ENCODE data around the gene OTOF. TPM values are rescaled to one million over a fixed set of nuclear protein-coding genes. Genes with fewer than 3 reads are reported as not detected.

OTOF gene
- total RNA-seq = under 1 TPM; 0.10 to 0.60 (median 0.18) TPM

DNA sequence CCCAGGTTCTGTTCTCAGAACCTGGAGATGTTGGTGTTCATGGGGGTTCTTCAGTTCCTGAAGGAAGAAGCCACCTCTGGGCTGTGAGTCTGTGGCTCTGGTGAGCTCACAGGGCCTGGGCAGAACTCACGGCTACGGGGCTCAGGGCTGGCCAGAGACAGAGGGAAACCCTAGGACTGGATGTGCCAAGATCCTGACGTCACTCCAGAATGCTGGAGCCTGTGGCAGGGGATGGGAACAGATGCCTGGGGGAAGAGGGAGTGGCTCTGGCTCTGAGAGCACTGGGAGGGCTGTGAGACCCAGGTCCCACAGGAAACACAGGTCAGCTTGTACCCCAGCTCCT lies at the start of gene OTOF:
TSS of gene OTOF (minus strand) at position 214 of the 343 bp plus-strand sequence.
- H3K4me1 Mint-ChIP-seq (ENCODE audit: low read depth) = peaks cover 4% of the 10 kb centered on the region
- DNase-seq (no peak), ATAC-seq (no peak)
- H3K4me3 Mint-ChIP-seq = peak within 1 kb of the TSS; percentile 56
- no peaks in the 10 kb centered on the region for H3K9me3 Mint-ChIP-seq
- H3K27me3 Mint-ChIP-seq (ENCODE audit: low read depth) = peaks cover 4% of the 10 kb centered on the region
- H3K36me3 Mint-ChIP-seq (ENCODE audit: insufficient read depth) = no peaks in the 10 kb centered on the region

DNA sequence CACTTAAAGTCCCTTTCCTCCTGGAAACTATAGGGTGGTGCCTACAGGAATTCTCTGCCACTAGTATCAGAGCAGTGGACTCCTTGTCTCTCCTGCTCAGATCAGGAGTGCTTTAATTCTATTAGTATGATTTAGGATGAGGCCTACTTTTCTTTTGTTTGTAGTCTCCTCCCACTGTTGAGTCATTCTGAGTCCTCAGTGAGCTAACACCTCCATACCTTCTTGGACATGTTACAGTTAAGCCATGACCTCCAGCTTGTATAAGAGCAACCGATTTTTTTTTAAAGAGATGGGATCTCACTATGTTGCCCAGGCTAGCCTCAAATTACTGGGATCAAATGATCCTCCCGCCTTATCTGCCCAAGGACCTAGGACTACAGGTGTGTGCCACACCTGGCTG lies 48.7 kb upstream of the OTOF start:
- ATAC-seq = no peak
- Mint-ChIP-seq H3K4me1 (ENCODE audit: low read depth) (no peaks in the 10 kb centered on the region), H3K36me3 (ENCODE audit: insufficient read depth) (no peaks in the 10 kb centered on the region), H3K4me3 (no peak overlapping the region), H3K9me3 (no peaks in the 10 kb centered on the region), H3K27me3 (ENCODE audit: low read depth) (peaks cover 5% of the 10 kb centered on the region)
- no peak for DNase-seq

DNA sequence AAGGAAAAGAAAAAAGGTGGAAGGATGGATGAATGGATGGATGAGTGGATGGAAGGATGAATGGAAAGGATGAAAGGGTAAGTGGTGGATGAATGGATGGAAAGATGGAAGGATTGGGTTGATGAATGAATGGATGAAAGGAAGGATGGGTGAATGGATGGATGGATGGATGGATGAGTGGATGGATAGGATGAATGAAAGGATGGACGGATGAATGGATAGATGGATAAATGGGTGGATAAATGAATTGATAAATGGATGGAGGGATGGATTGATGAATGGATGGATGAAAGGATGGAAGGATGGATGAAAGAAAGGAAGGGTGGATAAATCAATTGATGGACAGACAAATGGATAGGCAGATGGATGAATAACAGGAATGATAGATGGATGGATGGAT lies 48.2 kb upstream of the OTOF start:
- H3K4me1 Mint-ChIP-seq (ENCODE audit: low read depth) = no peaks in the 10 kb centered on the region
- no peak overlapping the region for H3K4me3 Mint-ChIP-seq
- no peaks in the 10 kb centered on the region for H3K36me3 Mint-ChIP-seq (ENCODE audit: insufficient read depth)
- peaks cover 7% of the 10 kb centered on the region for H3K27me3 Mint-ChIP-seq (ENCODE audit: low read depth)
- no peak for DNase-seq
- H3K9me3 Mint-ChIP-seq = no peaks in the 10 kb centered on the region
- ATAC-seq = no peak

DNA sequence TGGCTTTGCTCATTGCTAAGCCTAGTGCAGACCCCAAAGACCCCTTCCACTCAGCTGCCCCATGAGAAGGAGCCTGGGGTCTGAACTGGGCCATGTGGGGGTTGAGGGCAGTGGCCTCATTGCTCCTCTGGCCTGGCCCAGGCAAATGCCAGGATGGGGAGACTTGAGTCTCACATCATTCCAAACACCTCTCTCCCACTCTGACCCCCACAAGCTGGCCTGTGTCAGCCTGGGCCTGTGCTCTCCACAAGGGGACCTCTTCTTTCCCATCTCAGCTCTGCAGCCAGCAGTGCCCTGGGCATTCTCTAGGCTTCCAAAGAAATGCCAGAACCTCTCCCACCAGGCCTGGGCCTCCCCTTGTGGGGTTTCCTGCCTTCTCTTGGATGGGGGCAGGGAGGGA lies 45.8 kb upstream of the OTOF start:
- Mint-ChIP-seq H3K4me3 (no peak overlapping the region), H3K9me3 (no peaks in the 10 kb centered on the region), H3K4me1 (ENCODE audit: low read depth) (peaks cover 15% of the 10 kb centered on the region), H3K27me3 (ENCODE audit: low read depth) (peaks cover 7% of the 10 kb centered on the region), H3K36me3 (ENCODE audit: insufficient read depth) (no peaks in the 10 kb centered on the region)
- ATAC-seq (no peak), DNase-seq (no peak)

DNA sequence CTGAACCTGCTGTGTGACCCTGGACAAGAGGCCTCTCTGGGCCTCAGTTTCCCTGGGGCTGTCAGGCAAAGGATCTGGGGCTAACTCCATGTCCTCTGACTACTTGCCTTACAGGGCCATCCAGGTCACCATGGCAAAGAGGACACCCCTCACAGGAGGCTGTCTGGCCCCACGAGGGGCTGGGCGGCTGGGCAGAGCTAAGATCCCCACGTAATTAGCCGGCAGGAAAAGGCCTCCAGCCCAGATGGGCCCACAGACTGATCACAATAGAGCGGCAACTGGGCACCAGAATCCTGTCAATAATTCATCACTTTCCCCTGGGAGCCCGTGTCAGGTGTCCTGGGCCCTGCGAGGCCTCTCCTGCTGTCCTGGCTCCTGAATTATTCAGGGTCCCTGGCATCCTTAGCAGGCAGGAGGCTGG lies 44.8 kb upstream of the OTOF start:
- Mint-ChIP-seq H3K27me3 (ENCODE audit: low read depth) (peaks cover 7% of the 10 kb centered on the region), H3K36me3 (ENCODE audit: insufficient read depth) (no peaks in the 10 kb centered on the region), H3K4me3 (no peak overlapping the region), H3K4me1 (ENCODE audit: low read depth) (peaks cover 15% of the 10 kb centered on the region), H3K9me3 (no peaks in the 10 kb centered on the region)
- ATAC-seq (no peak), DNase-seq (no peak)

DNA sequence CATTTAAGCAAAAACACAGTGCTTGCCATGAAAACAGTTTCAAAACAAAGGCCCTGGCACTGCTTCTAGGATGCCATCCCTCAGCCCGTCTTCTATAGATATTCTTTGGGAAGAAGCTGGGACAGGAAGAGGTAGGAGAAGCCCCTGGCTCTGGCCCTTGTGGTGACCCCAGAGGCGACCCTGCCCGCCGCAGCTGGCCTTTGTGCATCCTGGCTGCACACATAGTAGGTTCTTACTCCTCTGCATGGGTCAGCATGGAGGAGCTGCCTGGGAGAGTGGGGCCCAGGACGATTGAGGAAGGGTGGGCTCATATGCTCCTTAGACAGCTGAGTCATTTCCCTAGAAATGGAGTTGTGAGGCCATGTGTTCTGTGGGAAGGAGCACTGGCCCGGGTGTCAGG lies 44.4 kb upstream of the OTOF start:
- DNase-seq (no peak), ATAC-seq (no peak)
- Mint-ChIP-seq H3K27me3 (ENCODE audit: low read depth) (peaks cover 7% of the 10 kb centered on the region), H3K36me3 (ENCODE audit: insufficient read depth) (no peaks in the 10 kb centered on the region), H3K4me3 (no peak overlapping the region), H3K9me3 (no peaks in the 10 kb centered on the region), H3K4me1 (ENCODE audit: low read depth) (peaks cover 15% of the 10 kb centered on the region)

DNA sequence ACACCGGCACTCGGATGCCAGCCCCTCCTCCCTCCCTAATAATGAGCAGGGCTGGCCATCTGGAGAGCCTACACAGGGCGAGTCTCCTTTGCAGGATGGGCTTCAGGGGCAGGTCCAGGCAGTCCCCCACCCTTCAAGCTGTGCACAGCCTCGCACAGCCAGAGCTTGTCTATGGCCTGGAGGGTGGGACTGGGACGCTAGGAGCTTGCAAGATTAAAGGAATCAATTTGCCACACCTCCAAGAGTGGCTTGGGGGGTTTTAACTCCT lies 43.9 kb upstream of the OTOF start:
- peaks cover 7% of the 10 kb centered on the region for H3K27me3 Mint-ChIP-seq (ENCODE audit: low read depth)
- H3K9me3 Mint-ChIP-seq = no peaks in the 10 kb centered on the region
- ATAC-seq (no peak), DNase-seq (no peak)
- no peaks in the 10 kb centered on the region for H3K36me3 Mint-ChIP-seq (ENCODE audit: insufficient read depth)
- H3K4me3 Mint-ChIP-seq = no peak overlapping the region
- peaks cover 15% of the 10 kb centered on the region for H3K4me1 Mint-ChIP-seq (ENCODE audit: low read depth)

DNA sequence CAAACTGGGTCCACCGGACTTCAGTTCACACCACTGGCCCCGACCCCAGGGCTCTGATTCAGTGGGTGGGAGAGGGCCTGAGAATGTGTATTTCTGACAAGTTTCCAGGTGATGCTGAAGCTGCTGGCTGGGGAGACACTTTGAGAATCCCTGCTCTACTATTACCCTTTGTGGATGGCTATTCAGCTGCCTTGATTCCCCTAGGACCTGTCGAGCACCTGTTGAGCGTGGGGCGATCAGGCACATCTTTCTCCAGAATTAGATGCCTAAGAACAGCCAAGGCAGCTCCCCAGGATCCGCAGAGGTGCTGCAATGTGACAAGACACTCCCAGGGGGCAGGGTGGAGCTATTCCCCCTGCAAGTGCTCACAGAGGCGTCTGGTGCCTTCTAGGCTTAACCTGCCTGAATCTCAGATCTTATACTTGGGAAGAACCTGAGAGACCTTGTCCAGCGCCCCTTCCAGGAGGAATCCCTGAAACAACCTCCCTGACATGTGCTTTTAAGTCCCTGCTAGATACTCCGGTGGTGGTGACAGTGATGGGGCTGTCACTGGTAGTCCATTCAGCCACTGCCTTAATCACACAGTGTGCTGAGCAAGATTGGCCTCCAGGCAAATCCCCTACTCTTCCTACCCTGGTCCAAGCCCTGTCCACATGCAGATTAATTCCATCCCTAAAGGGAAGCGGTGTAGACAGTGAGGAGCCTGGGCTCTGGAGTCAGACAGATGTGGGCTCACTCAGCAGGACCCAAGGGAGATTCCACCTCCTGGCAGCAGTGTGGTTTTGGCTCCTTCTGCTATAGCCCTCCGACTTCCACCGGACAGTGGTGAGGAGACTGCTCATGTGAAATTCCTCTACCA lies 43.4 kb upstream of the OTOF start:
- no peaks in the 10 kb centered on the region for H3K36me3 Mint-ChIP-seq (ENCODE audit: insufficient read depth)
- no peak for DNase-seq
- no peak for ATAC-seq
- no peaks in the 10 kb centered on the region for H3K9me3 Mint-ChIP-seq
- peaks cover 7% of the 10 kb centered on the region for H3K27me3 Mint-ChIP-seq (ENCODE audit: low read depth)
- H3K4me1 Mint-ChIP-seq (ENCODE audit: low read depth) = peaks cover 15% of the 10 kb centered on the region
- no peak overlapping the region for H3K4me3 Mint-ChIP-seq

DNA sequence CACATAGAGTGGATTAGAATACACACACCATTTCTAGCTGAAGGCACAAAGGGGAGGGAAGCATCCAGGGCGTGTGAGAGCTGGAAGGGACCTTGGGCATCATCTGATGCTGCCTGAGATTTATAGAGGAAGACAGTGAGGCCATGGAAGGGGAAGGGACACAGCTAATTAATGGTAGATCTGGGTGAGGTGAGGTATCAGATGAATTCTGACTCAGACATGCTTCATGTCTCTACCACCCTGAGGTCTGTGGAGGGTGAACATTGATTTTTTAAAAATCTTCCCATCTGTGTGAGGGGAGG lies 42.2 kb upstream of the OTOF start:
- no peak for ATAC-seq
- Mint-ChIP-seq H3K4me3 (no peak overlapping the region), H3K27me3 (ENCODE audit: low read depth) (peaks cover 7% of the 10 kb centered on the region), H3K36me3 (ENCODE audit: insufficient read depth) (no peaks in the 10 kb centered on the region), H3K4me1 (ENCODE audit: low read depth) (peaks cover 15% of the 10 kb centered on the region), H3K9me3 (no peaks in the 10 kb centered on the region)
- DNase-seq = no peak

DNA sequence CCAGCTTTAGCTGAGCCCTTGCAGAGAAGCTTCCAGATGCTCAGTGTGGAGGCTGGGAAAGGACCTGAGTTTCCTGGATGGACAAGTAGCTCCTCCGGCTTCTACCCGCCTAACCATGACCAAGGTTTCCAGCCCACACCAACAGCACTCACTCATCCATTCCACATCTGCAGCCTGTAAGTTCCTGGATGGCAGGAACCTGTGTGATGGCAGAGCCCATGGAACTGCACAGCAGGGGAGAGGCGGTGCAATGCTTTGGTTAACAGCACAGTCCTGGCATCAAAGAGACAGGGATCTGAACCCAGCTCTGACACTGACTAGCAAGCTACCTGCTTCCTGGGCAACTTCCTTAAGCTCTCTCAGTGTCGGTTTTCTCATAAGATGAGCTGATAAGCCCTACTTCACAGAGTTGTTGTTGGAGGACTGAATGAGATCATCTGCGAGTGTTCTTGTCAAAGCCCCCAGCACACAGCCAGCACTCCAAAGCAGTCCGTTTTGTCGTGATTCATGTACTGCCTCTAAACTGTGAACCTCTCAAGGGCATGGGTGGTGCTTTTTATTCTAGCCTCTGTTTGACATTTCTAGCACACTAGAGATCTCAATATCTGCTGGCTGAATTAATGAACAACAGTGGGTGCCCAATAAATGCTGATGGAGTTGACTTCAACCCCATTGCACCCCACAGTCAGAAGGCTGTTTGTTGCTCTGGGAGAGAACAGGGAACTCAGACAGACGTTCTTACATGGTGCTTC lies 41.6 kb upstream of the OTOF start:
- ATAC-seq (peak; percentile 63 to 78), DNase-seq (no peak)
- Mint-ChIP-seq H3K36me3 (ENCODE audit: insufficient read depth) (no peaks in the 10 kb centered on the region), H3K4me1 (ENCODE audit: low read depth) (peaks cover 15% of the 10 kb centered on the region), H3K27me3 (ENCODE audit: low read depth) (peaks cover 7% of the 10 kb centered on the region), H3K9me3 (no peaks in the 10 kb centered on the region), H3K4me3 (no peak overlapping the region)

DNA sequence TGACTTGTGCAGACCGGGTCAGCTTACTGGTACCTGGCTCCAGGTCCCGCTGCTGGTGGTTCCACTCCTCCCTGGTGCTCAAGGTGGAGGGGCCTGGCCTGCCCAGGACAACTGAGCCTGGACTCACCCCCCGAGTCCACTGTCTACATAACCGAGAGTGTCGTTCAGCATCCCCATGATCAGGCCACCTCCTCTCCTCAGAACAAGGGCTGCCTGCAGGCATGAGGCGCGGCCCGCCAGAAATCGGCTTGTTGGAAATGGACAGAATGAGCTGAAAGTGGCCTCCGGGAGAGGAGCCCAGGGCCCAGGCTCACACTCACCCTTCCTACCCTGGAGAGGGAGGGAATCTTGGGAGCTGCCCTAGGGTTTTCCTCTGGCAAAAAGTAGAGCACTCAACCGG lies 38.9 kb upstream of the OTOF start:
- peaks cover 15% of the 10 kb centered on the region for H3K4me1 Mint-ChIP-seq (ENCODE audit: low read depth)
- no peaks in the 10 kb centered on the region for H3K36me3 Mint-ChIP-seq (ENCODE audit: insufficient read depth)
- DNase-seq (no peak), ATAC-seq (no peak)
- no peaks in the 10 kb centered on the region for H3K9me3 Mint-ChIP-seq
- H3K4me3 Mint-ChIP-seq = no peak overlapping the region
- peaks cover 7% of the 10 kb centered on the region for H3K27me3 Mint-ChIP-seq (ENCODE audit: low read depth)

DNA sequence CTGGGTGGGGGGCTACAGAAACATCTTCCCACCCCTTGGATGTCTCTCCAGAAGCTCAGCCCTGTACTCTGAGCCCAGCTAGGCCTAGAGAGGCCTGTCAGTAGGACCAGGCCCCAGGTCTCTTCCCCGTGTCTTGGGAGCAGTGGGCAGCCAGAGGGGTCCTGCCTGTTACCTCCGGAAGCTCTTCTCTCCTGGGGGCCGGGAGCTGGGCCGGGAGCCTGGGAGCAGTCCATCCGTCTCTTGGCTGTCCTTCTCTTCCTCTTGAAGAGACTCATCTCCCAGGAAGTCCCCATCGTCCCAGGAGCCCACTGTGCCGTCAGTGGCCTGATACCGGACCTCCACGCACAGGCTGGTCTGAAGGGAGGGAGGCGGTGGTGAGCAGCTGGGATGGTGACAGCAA lies 38.3 kb upstream of the OTOF start:
- H3K4me3 Mint-ChIP-seq = no peak overlapping the region
- H3K4me1 Mint-ChIP-seq (ENCODE audit: low read depth) = peaks cover 15% of the 10 kb centered on the region
- no peak for ATAC-seq

DNA sequence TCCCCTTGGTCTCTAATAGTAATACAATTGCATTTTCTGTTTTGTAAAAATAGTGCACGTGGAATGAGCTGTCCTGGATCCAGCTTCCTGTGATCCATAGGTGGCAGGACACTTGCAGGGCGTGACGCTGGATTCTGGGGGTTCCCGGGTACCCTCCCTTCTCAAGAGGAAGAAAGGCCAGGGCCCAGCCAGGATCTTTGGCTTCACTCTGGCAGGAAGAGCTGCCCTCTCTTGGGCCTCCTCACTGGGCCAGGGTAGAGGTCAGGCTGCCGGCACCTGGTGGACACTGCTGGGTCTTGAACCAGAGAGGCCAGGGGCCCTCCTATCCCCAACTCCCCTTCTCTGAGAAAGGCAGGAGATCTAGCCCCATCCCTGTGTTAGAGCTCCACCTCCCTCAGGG lies 37.8 kb upstream of the OTOF start:
- no peak for ATAC-seq
- Mint-ChIP-seq H3K4me3 (no peak overlapping the region), H3K9me3 (no peaks in the 10 kb centered on the region), H3K4me1 (ENCODE audit: low read depth) (peaks cover 15% of the 10 kb centered on the region), H3K27me3 (ENCODE audit: low read depth) (peaks cover 4% of the 10 kb centered on the region), H3K36me3 (ENCODE audit: insufficient read depth) (no peaks in the 10 kb centered on the region)
- DNase-seq = no peak

More for the DNA sequence above, 38.3 kb upstream of the OTOF start:
- DNase-seq = no peak
- Mint-ChIP-seq H3K27me3 (ENCODE audit: low read depth) (peaks cover 4% of the 10 kb centered on the region), H3K9me3 (no peaks in the 10 kb centered on the region), H3K36me3 (ENCODE audit: insufficient read depth) (no peaks in the 10 kb centered on the region)

DNA sequence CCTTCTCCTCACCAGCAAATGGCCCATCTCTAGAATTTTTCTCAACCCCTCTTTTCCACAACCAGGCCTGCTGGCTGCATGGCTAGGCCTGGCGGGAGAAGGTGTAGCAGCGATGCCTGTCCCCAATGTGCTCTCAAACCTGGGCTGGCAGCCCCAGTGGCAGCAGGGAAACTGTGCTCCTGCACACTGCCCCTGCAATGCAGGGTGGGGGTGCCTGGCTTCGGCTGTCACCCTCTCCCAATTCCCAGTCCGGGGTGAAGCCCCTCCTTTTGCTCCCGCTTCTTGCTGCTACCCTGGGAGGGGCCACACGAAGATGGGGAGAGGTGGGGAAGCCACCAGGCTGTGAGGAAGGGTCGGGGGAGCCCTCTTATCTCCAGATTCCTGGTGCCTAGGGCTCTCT lies 36.1 kb upstream of the OTOF start:
- no peak for DNase-seq
- Mint-ChIP-seq H3K36me3 (ENCODE audit: insufficient read depth) (no peaks in the 10 kb centered on the region), H3K4me3 (no peak overlapping the region)

DNA sequence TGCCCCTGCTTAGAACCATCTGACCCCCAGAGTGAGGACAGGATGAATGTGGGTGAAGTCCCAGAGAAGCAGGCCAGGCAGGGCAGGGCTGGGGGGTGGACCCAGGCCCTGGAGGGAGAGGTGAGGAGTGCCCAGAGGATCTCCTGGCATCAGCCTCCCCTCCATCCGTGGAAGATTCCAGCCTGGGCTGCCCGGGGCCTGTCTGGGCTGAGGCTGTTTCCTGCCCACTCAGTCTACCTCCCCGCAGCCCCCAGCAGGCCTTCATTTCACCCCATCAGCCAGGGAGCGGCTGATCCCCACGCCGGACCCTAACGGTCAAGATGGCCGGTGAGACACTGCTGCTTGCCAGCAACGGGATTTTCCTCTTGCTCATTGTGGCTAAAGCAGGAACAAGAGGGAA lies 35.3 kb upstream of the OTOF start:
- Mint-ChIP-seq H3K36me3 (ENCODE audit: insufficient read depth) (no peaks in the 10 kb centered on the region), H3K4me3 (no peak overlapping the region), H3K27me3 (ENCODE audit: low read depth) (peaks cover 4% of the 10 kb centered on the region), H3K4me1 (ENCODE audit: low read depth) (no peaks in the 10 kb centered on the region), H3K9me3 (no peaks in the 10 kb centered on the region)
- ATAC-seq (no peak), DNase-seq (no peak)

More for the DNA sequence above, 36.1 kb upstream of the OTOF start:
- no peak for ATAC-seq
- H3K4me1 Mint-ChIP-seq (ENCODE audit: low read depth) = peaks cover 2% of the 10 kb centered on the region
- H3K9me3 Mint-ChIP-seq = no peaks in the 10 kb centered on the region
- peaks cover 4% of the 10 kb centered on the region for H3K27me3 Mint-ChIP-seq (ENCODE audit: low read depth)

All from activated T-cell treated with anti-CD3 and anti-CD28 coated beads, Interleukin-2, amount 50 U/mL, for 4 hours (primary cell).